Measurements from ENCODE around the gene COMMD1.

GRCh38 chr2:62030902-62031301 lies 125.4 kb downstream of the COMMD1 start:
- TF ChIP-seq REST (IDR thresholded peaks at IDR 0.05; ENCODE audit: insufficient read depth in 1 of 2, low read depth in 2 of 2, low read length in 2 of 2) (no peak), SIN3A (IDR thresholded peaks at IDR 0.05; ENCODE audit: borderline replicate concordance, insufficient read depth, low read length) (no peak), POLR2AphosphoS5 (IDR thresholded peaks at IDR 0.05; ENCODE audit: low read depth, low read length) (no peak)
